OCI-LY1 (cell line): ENCODE results near the gene EGR2.

Experiments
- H2AFZ ChIP-seq: fragments of 200-600 bp; sonication (generic), shearing (Covaris generic); 2 replicates; pipeline ENCODE4 v1.6.0; 2014; ENCODE audit warnings: antibody characterized with exemption, mild to moderate bottlenecking, low read length
- H3F3A ChIP-seq: fragments of 200-600 bp; sonication (generic), shearing (Covaris generic); 2 replicates; pipeline ENCODE4 v1.6.0; 2014; ENCODE audit warnings: mild to moderate bottlenecking, antibody characterized with exemption, low read length, moderate library complexity; ENCODE audit not compliant: insufficient read depth
- H3K27ac ChIP-seq: fragments of 200-600 bp; sonication (generic); 2 replicates; pipeline ENCODE4 v1.5.1; 2014; ENCODE audit warnings: low read length, mixed run types, mild to moderate bottlenecking, low read depth; ENCODE audit not compliant: poor library complexity, severe bottlenecking
- H3K27me3 ChIP-seq: fragments of 200-600 bp; sonication (generic); 2 replicates; pipeline ENCODE4 v1.6.0; 2014; ENCODE audit warnings: antibody characterized with exemption, mild to moderate bottlenecking, low read length, moderate library complexity; ENCODE audit not compliant: insufficient read depth
- H3K36me3 ChIP-seq: fragments of 200-600 bp; sonication (generic); 2 replicates; pipeline ENCODE4 v1.6.1; 2014; ENCODE audit warnings: mild to moderate bottlenecking, antibody characterized with exemption, low read length, moderate library complexity, mixed read lengths; ENCODE audit not compliant: insufficient read depth
- H3K4me1 ChIP-seq: fragments of 200-600 bp; sonication (generic); 2 replicates; pipeline ENCODE4 v1.5.1; 2014; ENCODE audit warnings: mild to moderate bottlenecking, low read length, moderate library complexity; ENCODE audit not compliant: insufficient read depth, severe bottlenecking
- H3K4me2 ChIP-seq: fragments of 200-600 bp; sonication (generic), shearing (Covaris generic); 2 replicates; pipeline ENCODE4 v1.6.1; 2014; ENCODE audit warnings: low read length
- H3K4me3 ChIP-seq: fragments of 200-600 bp; sonication (generic); 2 replicates; pipeline ENCODE4 v1.5.1; 2014; ENCODE audit warnings: low read length, low read depth, mild to moderate bottlenecking, mixed read lengths; ENCODE audit not compliant: poor library complexity, severe bottlenecking
- H3K79me2 ChIP-seq: fragments of 200-600 bp; shearing (Covaris generic); 2 replicates; pipeline ENCODE4 v1.6.1; 2016; ENCODE audit warnings: mixed run types, low read length, mixed read lengths; ENCODE audit not compliant: insufficient read depth
- H3K9ac ChIP-seq: fragments of 200-600 bp; sonication (generic), shearing (Covaris generic); 2 replicates; pipeline ENCODE4 v1.6.1; 2014; ENCODE audit warnings: mild to moderate bottlenecking, low read length, mixed read lengths
- H3K9me2 ChIP-seq: fragments of 200-600 bp; sonication (generic), shearing (Covaris generic); 2 replicates; pipeline ENCODE4 v1.6.1; 2014; ENCODE audit warnings: low read depth, mild to moderate bottlenecking, low read length, mixed read lengths
- H3K9me3 ChIP-seq: fragments of 200-600 bp; shearing (Covaris generic); 2 replicates; pipeline ENCODE4 v1.6.1; 2014; ENCODE audit warnings: low read length, mixed read lengths
- H4K20me1 ChIP-seq: fragments of 200-600 bp; sonication (generic), shearing (Covaris generic); 2 replicates; pipeline ENCODE4 v1.6.0; 2016; ENCODE audit warnings: mild to moderate bottlenecking, low read length; ENCODE audit not compliant: insufficient read depth
- CTCF ChIP-seq: fragments of 200-600 bp; sonication (generic), shearing (Covaris generic); IDR thresholded peaks from 2 replicates; pipeline ENCODE4 v1.5.1; 2017; ENCODE audit warnings: mild to moderate bottlenecking, antibody characterized with exemption, low read length, moderate library complexity, mixed read lengths
- EZH2 ChIP-seq: fragments of 200-600 bp; sonication (generic), shearing (Covaris generic); IDR thresholded peaks from 2 replicates; pipeline ENCODE4 v1.8.0; 2017; ENCODE audit warnings: borderline replicate concordance, mixed run types, mild to moderate bottlenecking, antibody characterized with exemption, low read length, moderate library complexity, mixed read lengths

The EGR2 gene

DNA sequence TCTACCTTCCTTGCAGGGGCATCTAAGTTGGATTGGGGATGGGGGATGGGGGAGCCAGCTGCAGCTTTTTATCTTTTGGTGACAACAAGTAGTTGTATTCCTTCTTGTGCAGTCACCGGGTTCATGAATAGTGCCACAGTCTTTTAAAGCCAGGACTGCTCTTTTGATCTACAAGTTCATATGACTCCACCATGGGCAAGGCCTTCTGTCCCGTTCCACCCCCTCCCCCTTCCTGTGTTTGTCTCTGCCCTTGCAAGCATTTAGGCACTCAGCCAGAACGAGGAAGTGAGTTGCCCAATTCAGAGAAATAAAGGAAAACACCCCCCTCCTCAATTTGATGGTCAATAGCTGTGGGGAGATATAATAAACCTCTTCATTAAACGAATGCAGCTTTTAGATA lies 44.8 kb upstream of the EGR2 start:
- no peaks in the 10 kb centered on the region for H3K36me3 ChIP-seq
- H3F3A ChIP-seq = no peaks in the 10 kb centered on the region
- H2AFZ ChIP-seq = no peak overlapping the region
- H3K9me3 ChIP-seq = no peaks in the 10 kb centered on the region
- no peaks in the 10 kb centered on the region for H3K9me2 ChIP-seq
- H3K4me2 ChIP-seq = no peak overlapping the region
- no peaks in the 10 kb centered on the region for H3K4me1 ChIP-seq
- no peak overlapping the region for H3K9ac ChIP-seq
- no peaks in the 10 kb centered on the region for H4K20me1 ChIP-seq
- H3K79me2 ChIP-seq = no peaks in the 10 kb centered on the region
- TF ChIP-seq EZH2 (no peak), CTCF (no peak)
- no peaks in the 10 kb centered on the region for H3K27me3 ChIP-seq
- H3K4me3 ChIP-seq = no peak overlapping the region
- H3K27ac ChIP-seq = no peak overlapping the region

- Histone ChIP-seq H3F3A (no peaks in the 10 kb centered on the region), H3K9me3 (no peaks in the 10 kb centered on the region), H3K4me2 (no peak overlapping the region), H3K36me3 (no peaks in the 10 kb centered on the region), H3K79me2 (no peaks in the 10 kb centered on the region), H2AFZ (no peak overlapping the region), H3K27me3 (no peaks in the 10 kb centered on the region), H3K27ac (no peak overlapping the region), H3K9me2 (no peaks in the 10 kb centered on the region), H3K4me1 (no peaks in the 10 kb centered on the region), H4K20me1 (no peaks in the 10 kb centered on the region), H3K4me3 (no peak overlapping the region), H3K9ac (no peak overlapping the region)
- no peak for TF ChIP-seq CTCF
- TF ChIP-seq EZH2 = no peak
Observed at GRCh38 chr10:62858364-62858763, 42.2 kb upstream of the EGR2 start.

- H3K27ac ChIP-seq = no peak overlapping the region
- no peak overlapping the region for H3K4me2 ChIP-seq
- no peaks in the 10 kb centered on the region for H4K20me1 ChIP-seq
- H3F3A ChIP-seq = no peaks in the 10 kb centered on the region
- no peaks in the 10 kb centered on the region for H3K9me2 ChIP-seq
- H3K9ac ChIP-seq = no peak overlapping the region
- no peaks in the 10 kb centered on the region for H3K79me2 ChIP-seq
- H3K36me3 ChIP-seq = no peaks in the 10 kb centered on the region
- no peak for TF ChIP-seq EZH2
- TF ChIP-seq CTCF = no peak
- H3K9me3 ChIP-seq = no peaks in the 10 kb centered on the region
- no peak overlapping the region for H2AFZ ChIP-seq
- H3K4me3 ChIP-seq = no peak overlapping the region
- H3K27me3 ChIP-seq = no peaks in the 10 kb centered on the region
- H3K4me1 ChIP-seq = no peaks in the 10 kb centered on the region
Observed at GRCh38 chr10:62856021-62856420, 39.9 kb upstream of the EGR2 start.
